SK-N-SH (cell line): ENCODE results near the gene KDSR. TPM values are rescaled to one million over a fixed set of nuclear protein-coding genes. Genes with fewer than 3 reads are reported as not detected.

Experiments used
- CTCF ChIA-PET: fragments of 300-600, 350-600 bp; formaldehyde crosslinking; extraction: SDS; loops from one replicate; lab custom pipeline; 2021; lab: Yijun Ruan, JAX
- POLR2A ChIA-PET: fragments of 350-600 bp; sonication (Branson Sonifier 250); formaldehyde crosslinking; extraction: SDS; loops from one replicate; lab custom pipeline; 2020; ENCODE audit warnings: antibody characterized with exemption, inconsistent platforms; lab: Yijun Ruan, JAX
- DNase-seq: peaks from one replicate; pipeline ENCODE4 v3.0.0; 2012
- H2AFZ ChIP-seq: fragments of 200-600 bp; sonication (generic); 2 replicates; pipeline ENCODE4 v1.8.1; 2016; ENCODE audit warnings: antibody characterized with exemption, mild to moderate bottlenecking, low read depth
- H3F3A ChIP-seq: fragments of 200-600 bp; sonication (generic); replicated peaks from 2 replicates; pipeline ENCODE3; 2016; ENCODE audit warnings: antibody characterized with exemption, mild to moderate bottlenecking; ENCODE audit not compliant: insufficient read depth
- H3K27ac ChIP-seq, 2 experiments: fragments of 200-500 bp in 1 of 2; fragments of 200-600 bp in 1 of 2; sonication (Bioruptor generic) in 1 of 2; sonication (generic), shearing (Covaris generic) in 1 of 2; 2 replicates each; pipeline versions ENCODE4 v1.5.1 to v1.6.1; 2014 to 2016; ENCODE audit warnings: low read depth in 2 of 2, inconsistent platforms in 1 of 2, low read length in 1 of 2, mild to moderate bottlenecking in 1 of 2, mixed read lengths in 1 of 2
- H3K27me3 ChIP-seq: fragments of 200-600 bp; sonication (generic), shearing (Covaris generic); 2 replicates; pipeline ENCODE4 v1.6.1; 2016; ENCODE audit warnings: mixed run types; ENCODE audit not compliant: insufficient read depth
- H3K36me3 ChIP-seq, 2 experiments: fragments of 200-500 bp in 1 of 2; fragments of 200-600 bp in 1 of 2; sonication (Bioruptor generic) in 1 of 2; sonication (generic) in 1 of 2; replicated peaks in 1 of 2; 2 replicates each; pipeline versions ENCODE3 to v1.5.1; 2014 to 2016; ENCODE audit warnings: low read length in 1 of 2, mild to moderate bottlenecking in 1 of 2; ENCODE audit not compliant: insufficient read depth in 2 of 2, control insufficient read depth in 1 of 2
- H3K4me1 ChIP-seq, 2 experiments: fragments of 200-500 bp in 1 of 2; fragments of 200-600 bp in 1 of 2; sonication (Bioruptor generic) in 1 of 2; sonication (generic), shearing (Covaris generic) in 1 of 2; 2 replicates each; pipeline versions ENCODE4 v1.5.1 to v1.6.1; 2014 to 2016; ENCODE audit warnings: low read depth in 1 of 2, low read length in 1 of 2, mixed run types in 1 of 2; ENCODE audit not compliant: insufficient read depth in 2 of 2, control insufficient read depth in 1 of 2
- H3K4me2 ChIP-seq: fragments of 200-600 bp; sonication (generic), shearing (Covaris generic); 2 replicates; pipeline ENCODE4 v1.6.1; 2017; ENCODE audit warnings: mixed run types
- H3K4me3 ChIP-seq, 2 experiments: fragments of 200-500 bp in 1 of 2; fragments of 200-600 bp in 1 of 2; sonication (Bioruptor generic) in 1 of 2; sonication (generic), shearing (Covaris generic) in 1 of 2; 2 replicates each; pipeline versions ENCODE4 v1.5.1 to v1.8.1; 2014 to 2016; ENCODE audit warnings: low read depth in 2 of 2, inconsistent platforms in 1 of 2, low read length in 1 of 2, mild to moderate bottlenecking in 1 of 2, mixed read lengths in 1 of 2, moderate library complexity in 1 of 2
- H3K79me2 ChIP-seq: fragments of 200-600 bp; sonication (generic); 2 replicates; pipeline ENCODE4 v1.8.1; 2017; ENCODE audit warnings: mild to moderate bottlenecking; ENCODE audit not compliant: insufficient read depth
- H3K9ac ChIP-seq: fragments of 200-600 bp; sonication (generic); 2 replicates; pipeline ENCODE4 v1.6.1; 2017; ENCODE audit warnings: mixed run types
- H3K9me2 ChIP-seq: fragments of 200-600 bp; sonication (generic); 2 replicates; pipeline ENCODE4 v1.6.1; 2017; ENCODE audit warnings: mixed run types
- H3K9me3 ChIP-seq: fragments of 200-600 bp; sonication (generic); 2 replicates; pipeline ENCODE4 v1.6.1; 2017; ENCODE audit warnings: mixed run types, mild to moderate bottlenecking, moderate library complexity
- H4K20me1 ChIP-seq: fragments of 200-600 bp; sonication (generic); 2 replicates; pipeline ENCODE4 v1.6.1; 2017; ENCODE audit warnings: mild to moderate bottlenecking, mixed run types; ENCODE audit not compliant: insufficient read depth
- FOXJ3 ChIP-seq: sonication (generic); formaldehyde crosslinking; IDR thresholded peaks from 2 replicates; pipeline ENCODE4 v1.5.1; 2020; ENCODE audit warnings: mild to moderate bottlenecking, missing genetic modification reagents
- FOXM1 ChIP-seq: IDR thresholded peaks from 2 replicates; pipeline ENCODE4 v1.4.0; 2012; ENCODE audit warnings: low read depth, mild to moderate bottlenecking
- GATA2 ChIP-seq: sonication (generic); formaldehyde crosslinking; IDR thresholded peaks from 2 replicates; pipeline ENCODE4 v1.5.0; 2020; ENCODE audit warnings: mild to moderate bottlenecking, missing genetic modification reagents
- JUND ChIP-seq: IDR thresholded peaks from 2 replicates; pipeline ENCODE4 v1.4.0; 2012
- MXI1 ChIP-seq: IDR thresholded peaks from 2 replicates; pipeline ENCODE4 v1.6.1; 2012; ENCODE audit warnings: mild to moderate bottlenecking, low read depth, low read length, improper control_type of control experiment
- POLR2AphosphoS5 ChIP-seq: IDR thresholded peaks from 2 replicates; pipeline ENCODE4 v1.6.1; 2012; ENCODE audit warnings: low read depth, low read length
- RCOR1 ChIP-seq: fragments of 150-350 bp; IDR thresholded peaks from 2 replicates; pipeline ENCODE4 v1.6.1; 2017; ENCODE audit warnings: antibody characterized with exemption, low read length
- RFX5 ChIP-seq: IDR thresholded peaks from 2 replicates; pipeline ENCODE4 v1.6.1; 2012; ENCODE audit warnings: mild to moderate bottlenecking, improper control_type of control experiment, low read length
- SMC3 ChIP-seq: IDR thresholded peaks from 2 replicates; pipeline ENCODE4 v1.6.1; 2012; ENCODE audit warnings: low read depth, low read length, improper control_type of control experiment
- TCF12 ChIP-seq: IDR thresholded peaks from 2 replicates; pipeline ENCODE4 v1.4.0; 2012
- TEAD4 ChIP-seq: IDR thresholded peaks from 2 replicates; pipeline ENCODE4 v1.4.0; 2012; ENCODE audit warnings: mild to moderate bottlenecking, borderline replicate concordance; ENCODE audit not compliant: insufficient read depth
- USF2 ChIP-seq: fragments of 150-350 bp; IDR thresholded peaks from 2 replicates; pipeline ENCODE4 v1.6.1; 2017; ENCODE audit warnings: antibody characterized with exemption, low read length, low read depth, borderline replicate concordance
- YY1 ChIP-seq: IDR thresholded peaks from 2 replicates; pipeline ENCODE4 v1.4.0; 2012; ENCODE audit warnings: low read depth, mild to moderate bottlenecking
- WGBS: methylation state at CpG from one replicate; pipeline ENCODE4 v1.1.6; 2017; ENCODE audit warnings: low lambda C conversion rate; 5-methylcytosine and 5-hydroxymethylcytosine counted together
- polyA plus RNA-seq, 3 experiments: library from polyadenylated mRNA; depleted of rRNA; stranded (reverse); fragments of >200 nt; gene quantifications; 2 replicates each; pipeline ENCODE4 v1.2.3, GENCODE V29; 2012
- TF ChIP-seq, protein P1 (sequence below): fragments of 150-350 bp; IDR thresholded peaks from 2 replicates; pipeline ENCODE4 v1.6.1; 2016; ENCODE audit warnings: mild to moderate bottlenecking, low read depth, low read length
- TF ChIP-seq, protein P2 (sequence below): IDR thresholded peaks from 2 replicates; pipeline ENCODE4 v1.4.0; 2012; ENCODE audit warnings: low read depth, borderline replicate concordance

Gene KDSR
- polyA plus RNA-seq, 1 of the 3 experiments (the other 2 are of a cell fraction): 22.3 TPM

DNA sequence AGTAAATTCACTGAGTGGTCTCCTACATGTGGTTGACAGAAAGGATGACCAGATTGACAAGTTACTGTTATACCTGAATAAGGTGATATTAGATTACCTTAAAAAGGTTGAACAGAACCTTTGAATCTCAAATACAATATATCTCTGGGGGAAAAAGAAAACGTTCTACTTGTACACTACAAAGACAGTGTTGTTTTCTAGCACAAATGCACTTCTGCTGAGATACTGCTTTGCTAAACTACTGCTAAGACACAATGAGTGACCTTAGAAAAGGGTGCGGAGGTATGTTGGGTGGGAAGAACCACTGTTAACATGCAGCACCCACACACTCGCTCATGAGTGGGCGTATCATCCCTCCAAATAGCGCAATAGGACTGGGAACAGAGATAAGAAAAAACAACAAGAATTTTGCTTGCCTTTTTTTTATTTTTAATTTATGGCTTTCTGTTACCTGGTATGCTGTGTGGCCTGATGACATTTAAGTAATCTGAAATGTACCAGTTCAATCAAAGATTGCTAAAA lies 53.5 kb downstream of the KDSR start:
- TF ChIP-seq MXI1 (no peak), USF2 (no peak), RFX5 (no peak), FOXJ3 (CRISPR knock-in tag) (no peak), GATA2 (no peak), TEAD4 (no peak), TCF12 (no peak)
- TF ChIP-seq, protein P1, sequence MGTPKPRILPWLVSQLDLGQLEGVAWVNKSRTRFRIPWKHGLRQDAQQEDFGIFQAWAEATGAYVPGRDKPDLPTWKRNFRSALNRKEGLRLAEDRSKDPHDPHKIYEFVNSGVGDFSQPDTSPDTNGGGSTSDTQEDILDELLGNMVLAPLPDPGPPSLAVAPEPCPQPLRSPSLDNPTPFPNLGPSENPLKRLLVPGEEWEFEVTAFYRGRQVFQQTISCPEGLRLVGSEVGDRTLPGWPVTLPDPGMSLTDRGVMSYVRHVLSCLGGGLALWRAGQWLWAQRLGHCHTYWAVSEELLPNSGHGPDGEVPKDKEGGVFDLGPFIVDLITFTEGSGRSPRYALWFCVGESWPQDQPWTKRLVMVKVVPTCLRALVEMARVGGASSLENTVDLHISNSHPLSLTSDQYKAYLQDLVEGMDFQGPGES: no peak
- TF ChIP-seq, protein P2, sequence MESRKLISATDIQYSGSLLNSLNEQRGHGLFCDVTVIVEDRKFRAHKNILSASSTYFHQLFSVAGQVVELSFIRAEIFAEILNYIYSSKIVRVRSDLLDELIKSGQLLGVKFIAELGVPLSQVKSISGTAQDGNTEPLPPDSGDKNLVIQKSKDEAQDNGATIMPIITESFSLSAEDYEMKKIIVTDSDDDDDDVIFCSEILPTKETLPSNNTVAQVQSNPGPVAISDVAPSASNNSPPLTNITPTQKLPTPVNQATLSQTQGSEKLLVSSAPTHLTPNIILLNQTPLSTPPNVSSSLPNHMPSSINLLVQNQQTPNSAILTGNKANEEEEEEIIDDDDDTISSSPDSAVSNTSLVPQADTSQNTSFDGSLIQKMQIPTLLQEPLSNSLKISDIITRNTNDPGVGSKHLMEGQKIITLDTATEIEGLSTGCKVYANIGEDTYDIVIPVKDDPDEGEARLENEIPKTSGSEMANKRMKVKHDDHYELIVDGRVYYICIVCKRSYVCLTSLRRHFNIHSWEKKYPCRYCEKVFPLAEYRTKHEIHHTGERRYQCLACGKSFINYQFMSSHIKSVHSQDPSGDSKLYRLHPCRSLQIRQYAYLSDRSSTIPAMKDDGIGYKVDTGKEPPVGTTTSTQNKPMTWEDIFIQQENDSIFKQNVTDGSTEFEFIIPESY: no peak
- Histone ChIP-seq H3K9me2 (no peaks in the 10 kb centered on the region), H3K36me3 (no peaks in the 10 kb centered on the region), H3K4me1 (peaks cover 4 to 17% of the 10 kb centered on the region in 2 experiments; a peak in 2 of 4 replicates), H3K79me2 (no peaks in the 10 kb centered on the region), H3K27me3 (no peaks in the 10 kb centered on the region; the same call in 1 of the 2 replicates), H4K20me1 (no peaks in the 10 kb centered on the region), H3K27ac (no peak overlapping the region), H2AFZ (no peak overlapping the region), H3F3A (peaks cover 7% of the 10 kb centered on the region), H3K9ac (no peak overlapping the region), H3K4me3 (no peak overlapping the region), H3K9me3 (no peaks in the 10 kb centered on the region), H3K4me2 (no peak overlapping the region)
- CTCF ChIA-PET: interaction anchor here (0.6 to 2.6 kb wide), 5 partner anchors 10 to 296 kb away, joined by 3 to 12 read pairs (median 3); no protein-coding TSS in a partner anchor
- 89% methylated on average over 5 of the region's 5 CpGs for WGBS
- POLR2A ChIA-PET: no interaction called here
- no peak for DNase-seq

DNA sequence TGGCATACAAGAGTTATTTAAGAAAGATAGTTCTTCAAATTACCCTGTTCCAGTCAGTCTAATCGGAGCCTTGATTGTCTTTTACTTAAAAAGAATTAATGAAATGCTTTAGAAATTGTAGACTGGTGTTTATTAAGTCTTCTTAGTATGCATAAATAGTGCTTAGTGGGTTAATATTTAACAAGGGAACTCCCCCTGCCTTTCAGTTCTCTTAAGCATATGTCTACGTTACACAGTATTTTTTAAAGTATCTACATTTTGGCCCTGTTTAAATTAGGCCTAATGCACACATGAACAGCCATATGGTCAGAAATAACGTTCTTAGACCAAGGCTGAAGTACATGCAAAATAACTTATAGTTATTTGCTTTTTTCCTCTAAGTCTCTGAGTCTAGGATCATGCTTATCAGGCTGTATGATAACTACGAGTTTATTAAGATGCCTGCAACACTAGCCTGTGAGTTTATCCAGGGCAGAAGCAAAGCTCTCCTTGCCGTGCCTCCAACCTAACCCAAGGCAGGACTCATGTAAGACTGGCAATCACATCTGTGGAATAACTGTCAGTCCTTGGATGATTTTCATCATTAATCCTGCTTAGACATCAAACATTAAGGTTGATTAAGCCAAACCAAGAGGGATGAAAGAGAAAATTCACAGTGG lies 54.1 kb downstream of the KDSR start:
- WGBS: 88% methylated on average over 5 of the region's 5 CpGs

More for the DNA sequence above, 54.1 kb downstream of the KDSR start:
- ChIA-PET POLR2A (no interaction called here), CTCF (interaction anchor here (2.6 kb wide), 1 partner anchor 10 kb away, joined by 12 read pairs; no protein-coding TSS in a partner anchor)
- no peaks in the 10 kb centered on the region for H3K79me2 ChIP-seq
- peaks cover 7% of the 10 kb centered on the region for H3F3A ChIP-seq
- peaks cover 4 to 19% of the 10 kb centered on the region in 2 experiments; a peak in 2 of 4 replicates for H3K4me1 ChIP-seq
- no peaks in the 10 kb centered on the region for H3K36me3 ChIP-seq
- H3K4me2 ChIP-seq: no peak overlapping the region
- DNase-seq: no peak
- H3K27ac ChIP-seq: no peak overlapping the region
- H3K9me3 ChIP-seq: no peaks in the 10 kb centered on the region
- no peak overlapping the region for H3K4me3 ChIP-seq
- no peaks in the 10 kb centered on the region for H3K9me2 ChIP-seq
- no peak for TF ChIP-seq TEAD4
- no peak for TF ChIP-seq YY1
- TF ChIP-seq, protein P1: no peak
- TF ChIP-seq TCF12: no peak
- no peak for TF ChIP-seq RCOR1
- TF ChIP-seq SMC3: no peak
- TF ChIP-seq FOXM1: no peak
- TF ChIP-seq POLR2AphosphoS5: no peak
- TF ChIP-seq JUND: no peak
- no peaks in the 10 kb centered on the region; the same call in 1 of the 2 replicates for H3K27me3 ChIP-seq
- no peak overlapping the region for H2AFZ ChIP-seq
- no peak overlapping the region for H3K9ac ChIP-seq
- H4K20me1 ChIP-seq: no peaks in the 10 kb centered on the region
